SK-N-SH treated with all-trans-retinoic acid at 6 μM for 48 hours (cell line): ENCODE results near the gene PNPLA7.

Experiments
- ZNF70 ChIP-seq: fragments of 450-650 bp; formaldehyde crosslinking; IDR thresholded peaks from 2 replicates; pipeline ENCODE4 v1.5.0; 2020; ENCODE audit warnings: mild to moderate bottlenecking, moderate library complexity
- TF ChIP-seq, protein P1 (sequence below): fragments of 250-450 bp; sonication (Bioruptor Pico); IDR thresholded peaks from 2 replicates; pipeline ENCODE4 v1.8.0; 2021; ENCODE audit warnings: low read depth, mild to moderate bottlenecking, moderate library complexity, borderline replicate concordance
- TF ChIP-seq, protein P2 (sequence below): fragments of 250-450 bp; sonication (Bioruptor Pico); IDR thresholded peaks from 2 replicates; pipeline ENCODE4 v1.5.1; 2021; ENCODE audit warnings: mild to moderate bottlenecking, moderate library complexity
- TF ChIP-seq, protein P3 (sequence below): fragments of 250-450 bp; sonication (Bioruptor Pico); IDR thresholded peaks from 2 replicates; pipeline ENCODE4 v1.8.0; 2020; ENCODE audit warnings: mild to moderate bottlenecking, moderate library complexity, borderline replicate concordance

DNA sequence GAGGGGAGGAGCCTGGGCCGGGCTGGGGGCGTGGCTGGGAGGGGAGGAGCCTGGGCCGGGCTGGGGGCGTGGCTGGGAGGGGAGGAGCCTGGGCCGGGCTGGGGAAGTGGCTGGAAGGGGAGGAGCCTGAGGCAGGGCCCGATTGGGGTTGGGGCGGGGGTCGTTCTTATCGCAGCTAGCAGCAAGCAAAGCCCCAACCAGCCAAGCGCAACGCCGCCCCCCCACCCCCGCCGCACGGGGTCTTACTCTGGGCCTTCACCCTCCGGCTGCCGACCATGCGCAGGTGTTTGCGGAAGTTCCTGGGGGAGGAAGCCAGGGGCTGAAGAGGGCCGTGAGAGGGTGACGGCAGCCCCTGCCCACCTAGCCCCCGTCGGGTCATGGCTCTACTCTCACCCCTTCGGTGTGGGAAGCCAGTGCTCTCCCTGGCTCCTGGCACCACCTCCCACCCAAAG is 96.0 kb downstream of the PNPLA7 start:
- TF ChIP-seq ZNF70 (CRISPR knock-in tag), result no peak
- TF ChIP-seq, protein P1, sequence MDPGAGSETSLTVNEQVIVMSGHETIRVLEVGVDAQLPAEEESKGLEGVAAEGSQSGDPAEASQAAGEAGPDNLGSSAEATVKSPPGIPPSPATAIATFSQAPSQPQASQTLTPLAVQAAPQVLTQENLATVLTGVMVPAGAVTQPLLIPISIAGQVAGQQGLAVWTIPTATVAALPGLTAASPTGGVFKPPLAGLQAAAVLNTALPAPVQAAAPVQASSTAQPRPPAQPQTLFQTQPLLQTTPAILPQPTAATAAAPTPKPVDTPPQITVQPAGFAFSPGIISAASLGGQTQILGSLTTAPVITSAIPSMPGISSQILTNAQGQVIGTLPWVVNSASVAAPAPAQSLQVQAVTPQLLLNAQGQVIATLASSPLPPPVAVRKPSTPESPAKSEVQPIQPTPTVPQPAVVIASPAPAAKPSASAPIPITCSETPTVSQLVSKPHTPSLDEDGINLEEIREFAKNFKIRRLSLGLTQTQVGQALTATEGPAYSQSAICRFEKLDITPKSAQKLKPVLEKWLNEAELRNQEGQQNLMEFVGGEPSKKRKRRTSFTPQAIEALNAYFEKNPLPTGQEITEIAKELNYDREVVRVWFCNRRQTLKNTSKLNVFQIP (CRISPR knock-in tag), result no peak
- TF ChIP-seq, protein P2, sequence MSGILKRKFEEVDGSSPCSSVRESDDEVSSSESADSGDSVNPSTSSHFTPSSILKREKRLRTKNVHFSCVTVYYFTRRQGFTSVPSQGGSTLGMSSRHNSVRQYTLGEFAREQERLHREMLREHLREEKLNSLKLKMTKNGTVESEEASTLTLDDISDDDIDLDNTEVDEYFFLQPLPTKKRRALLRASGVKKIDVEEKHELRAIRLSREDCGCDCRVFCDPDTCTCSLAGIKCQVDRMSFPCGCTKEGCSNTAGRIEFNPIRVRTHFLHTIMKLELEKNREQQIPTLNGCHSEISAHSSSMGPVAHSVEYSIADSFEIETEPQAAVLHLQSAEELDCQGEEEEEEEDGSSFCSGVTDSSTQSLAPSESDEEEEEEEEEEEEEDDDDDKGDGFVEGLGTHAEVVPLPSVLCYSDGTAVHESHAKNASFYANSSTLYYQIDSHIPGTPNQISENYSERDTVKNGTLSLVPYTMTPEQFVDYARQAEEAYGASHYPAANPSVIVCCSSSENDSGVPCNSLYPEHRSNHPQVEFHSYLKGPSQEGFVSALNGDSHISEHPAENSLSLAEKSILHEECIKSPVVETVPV (CRISPR knock-in tag), result no peak
- TF ChIP-seq, protein P3, sequence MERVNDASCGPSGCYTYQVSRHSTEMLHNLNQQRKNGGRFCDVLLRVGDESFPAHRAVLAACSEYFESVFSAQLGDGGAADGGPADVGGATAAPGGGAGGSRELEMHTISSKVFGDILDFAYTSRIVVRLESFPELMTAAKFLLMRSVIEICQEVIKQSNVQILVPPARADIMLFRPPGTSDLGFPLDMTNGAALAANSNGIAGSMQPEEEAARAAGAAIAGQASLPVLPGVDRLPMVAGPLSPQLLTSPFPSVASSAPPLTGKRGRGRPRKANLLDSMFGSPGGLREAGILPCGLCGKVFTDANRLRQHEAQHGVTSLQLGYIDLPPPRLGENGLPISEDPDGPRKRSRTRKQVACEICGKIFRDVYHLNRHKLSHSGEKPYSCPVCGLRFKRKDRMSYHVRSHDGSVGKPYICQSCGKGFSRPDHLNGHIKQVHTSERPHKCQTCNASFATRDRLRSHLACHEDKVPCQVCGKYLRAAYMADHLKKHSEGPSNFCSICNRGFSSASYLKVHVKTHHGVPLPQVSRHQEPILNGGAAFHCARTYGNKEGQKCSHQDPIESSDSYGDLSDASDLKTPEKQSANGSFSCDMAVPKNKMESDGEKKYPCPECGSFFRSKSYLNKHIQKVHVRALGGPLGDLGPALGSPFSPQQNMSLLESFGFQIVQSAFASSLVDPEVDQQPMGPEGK, result no peak
